ENCODE results near the gene HLA-DRA. TPM values are rescaled to one million over a fixed set of nuclear protein-coding genes. Genes with fewer than 3 reads are reported as not detected.

The HLA-DRA gene
- total and polyA plus RNA-seq, 2 of the 8 experiments (the other 6 are each of a cell fraction or from before 2014, with no cell fraction given) = 5.0 to 6.2 TPM

DNA sequence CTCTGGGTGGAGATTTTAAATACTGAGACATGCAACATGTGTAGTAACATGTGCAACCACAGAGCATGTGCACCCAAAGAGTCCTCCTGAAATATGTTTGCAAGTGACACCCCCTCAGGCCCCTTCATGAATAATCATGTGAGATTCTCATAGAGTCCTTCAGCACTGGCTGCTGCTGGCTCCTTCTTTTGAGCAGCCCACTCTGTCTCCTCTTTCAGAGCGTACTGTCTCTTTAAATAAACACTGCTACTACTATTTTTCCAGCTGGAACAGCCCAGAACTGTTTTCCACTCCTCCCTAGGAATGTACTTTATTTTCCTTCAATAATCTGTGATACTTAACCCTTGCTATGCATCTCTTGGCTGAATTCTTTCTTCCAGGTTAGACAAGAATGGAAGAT, 48.4 kb downstream of the HLA-DRA start (continued):
- TF ChIP-seq NANOG (IDR thresholded peaks at IDR 0.05; ENCODE audit: insufficient read depth, low read depth, low read length, poor library complexity, severe bottlenecking) (no peak), TAF1 (IDR thresholded peaks at IDR 0.05; ENCODE audit: low read depth, low read length) (no peak)

Data from H1 (cell line).